Measurements from ENCODE around the gene TMTC1. TPM values are rescaled to one million over a fixed set of nuclear protein-coding genes. Genes with fewer than 3 reads are reported as not detected.

Gene TMTC1
- total and polyA plus RNA-seq, 2 experiments from 2014 or later = 6.8 to 14.0 TPM

DNA sequence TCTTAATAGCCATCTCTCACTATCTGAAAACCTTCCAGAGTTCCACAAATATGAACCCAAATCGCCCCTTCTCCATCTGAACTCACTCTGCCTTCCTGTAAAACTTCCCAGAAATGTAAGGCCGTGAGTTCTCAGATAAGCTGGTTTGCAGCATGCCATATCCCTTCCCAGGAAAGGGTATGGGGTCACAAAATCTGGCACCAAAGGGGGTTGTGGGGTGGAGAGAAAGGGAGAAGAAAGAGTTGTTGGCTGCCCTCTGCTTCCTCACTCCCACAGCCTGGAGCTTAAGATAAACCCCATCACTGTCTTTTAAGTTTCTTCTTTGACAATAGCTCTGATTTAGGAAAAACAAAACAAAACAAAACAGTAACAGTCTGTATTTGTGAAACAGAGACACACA is 10.7 kb downstream of the TMTC1 start:
- H3K4me2 ChIP-seq = no peak overlapping the region
- WGBS (ENCODE audit: low lambda C conversion rate, missing lambda C conversion rate) = 42% methylated on average over 2 of the region's 2 CpGs
- H3K79me2 ChIP-seq = peaks cover 13% of the 10 kb centered on the region
- no peaks in the 10 kb centered on the region for H3K9me3 ChIP-seq (ENCODE audit: low read depth)
- H3K4me3 ChIP-seq = no peak overlapping the region
- no peak for DNase-seq (ENCODE audit: low spot score)
- no peak for TF ChIP-seq EZH2 (IDR thresholded peaks at IDR 0.05; ENCODE audit: borderline replicate concordance)
- TF ChIP-seq, protein P1, sequence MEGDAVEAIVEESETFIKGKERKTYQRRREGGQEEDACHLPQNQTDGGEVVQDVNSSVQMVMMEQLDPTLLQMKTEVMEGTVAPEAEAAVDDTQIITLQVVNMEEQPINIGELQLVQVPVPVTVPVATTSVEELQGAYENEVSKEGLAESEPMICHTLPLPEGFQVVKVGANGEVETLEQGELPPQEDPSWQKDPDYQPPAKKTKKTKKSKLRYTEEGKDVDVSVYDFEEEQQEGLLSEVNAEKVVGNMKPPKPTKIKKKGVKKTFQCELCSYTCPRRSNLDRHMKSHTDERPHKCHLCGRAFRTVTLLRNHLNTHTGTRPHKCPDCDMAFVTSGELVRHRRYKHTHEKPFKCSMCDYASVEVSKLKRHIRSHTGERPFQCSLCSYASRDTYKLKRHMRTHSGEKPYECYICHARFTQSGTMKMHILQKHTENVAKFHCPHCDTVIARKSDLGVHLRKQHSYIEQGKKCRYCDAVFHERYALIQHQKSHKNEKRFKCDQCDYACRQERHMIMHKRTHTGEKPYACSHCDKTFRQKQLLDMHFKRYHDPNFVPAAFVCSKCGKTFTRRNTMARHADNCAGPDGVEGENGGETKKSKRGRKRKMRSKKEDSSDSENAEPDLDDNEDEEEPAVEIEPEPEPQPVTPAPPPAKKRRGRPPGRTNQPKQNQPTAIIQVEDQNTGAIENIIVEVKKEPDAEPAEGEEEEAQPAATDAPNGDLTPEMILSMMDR (IDR thresholded peaks at IDR 0.05; ENCODE audit: poor library complexity) = no peak
- no peaks in the 10 kb centered on the region for H3K27me3 ChIP-seq
- H3K9me2 ChIP-seq (replicated peaks; ENCODE audit: insufficient read depth) = no peaks in the 10 kb centered on the region
- no peak overlapping the region for H2AFZ ChIP-seq
- no peak overlapping the region for H3K27ac ChIP-seq
- peaks cover 4% of the 10 kb centered on the region for H4K20me1 ChIP-seq (ENCODE audit: insufficient read depth, poor library complexity, severe bottlenecking)
- no peaks in the 10 kb centered on the region for H3K36me3 ChIP-seq (replicated peaks; ENCODE audit: insufficient read depth, low read depth)
- H3K4me1 ChIP-seq (ENCODE audit: insufficient read depth) = no peaks in the 10 kb centered on the region

DNA sequence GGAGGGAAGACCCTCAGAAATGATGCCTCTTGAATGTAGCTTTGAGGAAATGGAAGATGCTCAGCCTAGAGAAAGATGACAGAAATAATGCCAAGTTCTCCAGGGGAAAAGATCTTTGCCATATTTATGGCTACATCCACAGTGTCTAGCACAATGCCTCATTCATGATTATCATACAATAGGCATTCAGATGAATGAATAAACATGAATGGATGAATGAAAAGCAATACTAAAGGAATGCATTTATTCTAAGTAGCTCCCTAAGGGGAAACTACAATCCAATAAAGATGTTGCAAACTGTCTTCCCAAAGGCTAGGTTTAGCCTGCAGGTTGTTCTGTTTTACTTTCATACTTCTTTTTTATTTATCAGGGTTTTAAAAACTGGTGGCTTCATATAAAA is 12.0 kb downstream of the TMTC1 start:
- Histone ChIP-seq H3K27me3 (no peaks in the 10 kb centered on the region), H2AFZ (no peak overlapping the region), H3K27ac (no peak overlapping the region), H3K9me2 (replicated peaks; ENCODE audit: insufficient read depth) (no peaks in the 10 kb centered on the region), H3K4me1 (ENCODE audit: insufficient read depth) (no peaks in the 10 kb centered on the region), H3K36me3 (replicated peaks; ENCODE audit: insufficient read depth, low read depth) (no peaks in the 10 kb centered on the region), H3K79me2 (peaks cover 9% of the 10 kb centered on the region), H4K20me1 (ENCODE audit: insufficient read depth, poor library complexity, severe bottlenecking) (peaks cover 4% of the 10 kb centered on the region), H3K4me3 (no peak overlapping the region), H3K9me3 (ENCODE audit: low read depth) (no peaks in the 10 kb centered on the region), H3K4me2 (no peak overlapping the region)
- TF ChIP-seq EZH2 (IDR thresholded peaks at IDR 0.05; ENCODE audit: borderline replicate concordance) (no peak), EZH2phosphoT487 (IDR thresholded peaks at IDR 0.05; ENCODE audit: low read depth, severe bottlenecking, unreplicated experiment) (no peak)
- TF ChIP-seq, protein P1 (IDR thresholded peaks at IDR 0.05; ENCODE audit: poor library complexity) = no peak
- no peak for DNase-seq (ENCODE audit: low spot score)

DNA sequence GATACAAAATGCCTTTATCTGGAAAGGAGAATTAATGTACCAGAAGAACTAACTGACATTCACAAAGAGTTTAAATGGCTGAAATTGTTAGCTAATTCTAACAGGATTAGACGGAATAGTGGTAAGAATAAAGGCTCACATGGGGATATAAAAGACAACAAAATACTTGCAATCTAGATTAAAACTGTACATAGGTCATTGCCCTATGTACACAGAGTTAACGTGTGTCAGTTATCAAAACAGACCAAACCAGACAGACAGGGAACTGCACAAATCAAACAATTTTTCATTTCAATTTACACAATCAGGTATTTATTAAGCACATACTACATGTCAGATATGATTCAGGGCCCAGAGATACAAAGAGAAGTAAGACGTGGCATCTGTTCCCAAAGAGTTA is 12.6 kb downstream of the TMTC1 start:
- Histone ChIP-seq H3K36me3 (replicated peaks; ENCODE audit: insufficient read depth, low read depth) (no peaks in the 10 kb centered on the region), H3K27ac (no peak overlapping the region), H3K27me3 (no peaks in the 10 kb centered on the region), H3K4me1 (ENCODE audit: insufficient read depth) (no peaks in the 10 kb centered on the region), H3K9me2 (replicated peaks; ENCODE audit: insufficient read depth) (no peaks in the 10 kb centered on the region), H4K20me1 (ENCODE audit: insufficient read depth, poor library complexity, severe bottlenecking) (peaks cover 4% of the 10 kb centered on the region), H3K79me2 (peaks cover 9% of the 10 kb centered on the region), H3K9me3 (ENCODE audit: low read depth) (no peaks in the 10 kb centered on the region), H2AFZ (no peak overlapping the region), H3K4me2 (no peak overlapping the region), H3K4me3 (no peak overlapping the region)
- WGBS (ENCODE audit: low lambda C conversion rate, missing lambda C conversion rate) = 70% methylated on average over 3 of the region's 3 CpGs
- TF ChIP-seq, protein P1 (IDR thresholded peaks at IDR 0.05; ENCODE audit: poor library complexity) = no peak
- TF ChIP-seq EZH2phosphoT487 (IDR thresholded peaks at IDR 0.05; ENCODE audit: low read depth, severe bottlenecking, unreplicated experiment) = no peak
- no peak for TF ChIP-seq EZH2 (IDR thresholded peaks at IDR 0.05; ENCODE audit: borderline replicate concordance)
- DNase-seq (ENCODE audit: low spot score) = no peak

All from hepatocyte (in vitro differentiated cells).